Measurements from ENCODE around the gene NUP214.

DNA sequence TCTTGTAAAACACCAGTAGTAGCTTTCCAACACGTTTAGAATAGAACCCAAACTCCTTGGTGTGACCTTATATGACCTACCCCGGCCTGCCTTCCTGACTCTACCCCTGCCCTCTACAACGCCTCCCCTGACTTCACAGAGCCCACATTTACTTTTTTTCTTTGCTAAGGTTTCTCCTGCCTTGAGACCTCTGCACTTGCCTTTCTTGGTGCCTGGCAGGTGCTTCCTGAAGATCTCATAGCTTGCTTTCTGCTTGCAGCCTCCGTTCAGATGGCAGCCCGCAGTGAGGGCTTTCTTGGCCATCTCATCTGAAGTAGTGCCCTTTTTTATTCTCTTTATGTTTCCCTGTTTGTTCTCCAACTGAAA, 24.3 kb downstream of the NUP214 start:
- no peak for TF ChIP-seq POLR2AphosphoS5 (IDR thresholded peaks at IDR 0.05)
- no peak for TF ChIP-seq CTCF (IDR thresholded peaks at IDR 0.05)
- no peak for TF ChIP-seq POLR2A (IDR thresholded peaks at IDR 0.05)
